ENCODE results near the gene BEND6. TPM values are rescaled to one million over a fixed set of nuclear protein-coding genes. Genes with fewer than 3 reads are reported as not detected.

The BEND6 gene
- 0.12 TPM for total RNA-seq (2013)
- polyA plus RNA-seq (not detected), polyA minus RNA-seq (not detected in 2 replicates), total RNA-seq (0 to 1.7 (median 0.12) reads per million in 11 experiments)

DNA sequence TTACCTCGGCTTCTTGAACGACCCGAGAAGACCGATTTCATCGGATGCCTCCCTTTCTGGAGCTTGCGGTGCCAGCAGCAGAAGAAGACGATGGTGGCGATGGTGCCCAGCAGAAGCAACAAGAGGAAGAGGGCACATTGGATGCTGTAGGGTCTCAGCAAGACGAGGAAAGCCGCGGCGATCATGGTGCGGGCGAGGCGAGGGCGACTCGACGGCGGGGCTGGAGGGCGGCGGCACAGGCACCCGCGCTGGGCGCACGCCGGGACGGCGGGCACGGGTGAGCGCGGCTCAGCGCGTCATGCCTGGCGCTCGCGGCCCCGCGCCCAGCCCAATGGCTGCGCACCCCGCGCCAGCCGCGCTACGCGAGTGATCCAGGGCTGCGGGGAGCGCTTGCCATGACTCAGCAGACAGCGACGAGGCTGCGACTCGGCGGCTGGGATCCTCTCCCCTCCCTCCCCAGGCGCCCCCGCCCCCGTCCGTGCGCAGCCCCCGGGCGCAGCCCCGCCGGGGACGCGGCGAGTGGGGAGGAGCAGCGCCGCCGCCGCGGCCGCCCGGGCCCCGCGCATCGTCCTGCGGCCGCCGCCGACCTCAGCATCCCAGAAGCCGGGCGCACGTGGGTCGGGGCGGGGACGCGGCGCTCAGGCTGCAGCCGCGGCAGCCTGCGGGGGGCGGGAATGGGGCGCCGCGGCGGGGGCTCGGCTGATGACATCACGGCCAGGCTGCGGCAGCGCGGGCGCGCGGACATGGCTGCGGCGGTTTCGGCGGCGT lies at the start of gene BEND6:
TSS of gene BEND6 (plus strand) at position 705 of the 768 bp plus-strand sequence. CDS start 26,704 bp downstream, outside the sequence.
- peaks cover 1 to 3% of the 10 kb centered on the region in 2 donors for H3K36me3 Mint-ChIP-seq
- H3K9me3 Mint-ChIP-seq, result peaks cover 0 to 7% (median 2%) of the 10 kb centered on the region in 7 donors
- H3K27me3 ChIP-seq (ENCODE audit: control insufficient read depth in 2 of 2, insufficient read depth in 2 of 2, low read length in 2 of 2), result peaks cover 24 to 35% of the 10 kb centered on the region in 2 donors
- H3K9ac ChIP-seq (ENCODE audit: insufficient read depth, low read length, poor library complexity, severe bottlenecking), result no peak within 1 kb of the TSS
- H3K27ac ChIP-seq (ENCODE audit: low read depth in 1 of 2, low read length in 2 of 2), result no peak within 1 kb of the TSS
- intact Hi-C loops (cut with micrococcal nuclease), result no loop called here
- peaks cover 27 to 33% (median 32%) of the 10 kb centered on the region in 3 donors for H3K27me3 Mint-ChIP-seq (ENCODE audit: low read depth in 3 of 3)
- H3K36me3 ChIP-seq (replicated peaks in 1 of 2; ENCODE audit: control insufficient read depth in 1 of 2, insufficient read depth in 2 of 2, low read length in 2 of 2), result no peaks in the 10 kb centered on the region
- H3K27ac Mint-ChIP-seq, result peak within 1 kb of the TSS in 1 of 7 donors; percentile 40
- no peaks in the 10 kb centered on the region for H3K9me3 ChIP-seq (replicated peaks in 1 of 2; ENCODE audit: control insufficient read depth in 1 of 2, insufficient read depth in 1 of 2, low read length in 2 of 2)
- H2AFZ ChIP-seq (ENCODE audit: insufficient read depth, low read depth, low read length, poor library complexity, severe bottlenecking), result peak within 1 kb of the TSS; percentile 81
- no peaks in the 10 kb centered on the region for H3K79me2 ChIP-seq (ENCODE audit: insufficient read depth, low read length)
- peak within 1 kb of the TSS; percentile 40 to 77 (median 50) for H3K4me3 ChIP-seq (replicated peaks in 1 of 3; ENCODE audit: low read depth in 2 of 3, low read length in 3 of 3)
- H3K4me1 ChIP-seq (ENCODE audit: control insufficient read depth in 1 of 2, insufficient read depth in 2 of 2, low read length in 2 of 2), result peaks cover 21 to 22% of the 10 kb centered on the region in 2 donors
- peak within 1 kb of the TSS; percentile 94 for H3K4me2 ChIP-seq (replicated peaks; ENCODE audit: extremely low read depth, low read length, poor library complexity, severe bottlenecking)
- WGBS (ENCODE audit: insufficient coverage), result under 1% methylated on average over 101 of the region's 107 CpGs
- H4K20me1 ChIP-seq (ENCODE audit: insufficient read depth, low read length), result no peaks in the 10 kb centered on the region
- peak within 1 kb of the TSS; percentile 94 to 97 for H3K4me3 Mint-ChIP-seq
- peaks cover 22% of the 10 kb centered on the region for H3K4me1 Mint-ChIP-seq
- no peak for TF ChIP-seq CTCF (IDR thresholded peaks at IDR 0.05)
- DNase-seq, result peak; percentile 24 to 49 (median 32)

GRCh38 chr6:56905378-56905777 lies 49.5 kb upstream of the BEND6 start:
- no peaks in the 10 kb centered on the region for H3K79me2 ChIP-seq (ENCODE audit: insufficient read depth, low read length)
- Mint-ChIP-seq H3K4me1 (no peaks in the 10 kb centered on the region), H3K9me3 (no peaks in the 10 kb centered on the region), H3K27me3 (ENCODE audit: low read depth in 3 of 3) (peaks cover 0 to 3% (median 0%) of the 10 kb centered on the region in 3 donors), H3K27ac (no peak overlapping the region), H3K36me3 (no peaks in the 10 kb centered on the region), H3K4me3 (no peak overlapping the region)
- no peak overlapping the region for H3K9ac ChIP-seq (ENCODE audit: insufficient read depth, low read length, poor library complexity, severe bottlenecking)
- H3K4me1 ChIP-seq (ENCODE audit: control insufficient read depth in 1 of 2, insufficient read depth in 2 of 2, low read length in 2 of 2), result no peaks in the 10 kb centered on the region
- no peak overlapping the region for H3K4me3 ChIP-seq (replicated peaks in 1 of 3; ENCODE audit: low read depth in 2 of 3, low read length in 3 of 3)
- WGBS (ENCODE audit: insufficient coverage), result no CpG with 5 or more reads among the region's 3 CpGs
- no peak overlapping the region for H2AFZ ChIP-seq (ENCODE audit: insufficient read depth, low read depth, low read length, poor library complexity, severe bottlenecking)
- H4K20me1 ChIP-seq (ENCODE audit: insufficient read depth, low read length), result no peaks in the 10 kb centered on the region
- intact Hi-C loops (cut with micrococcal nuclease), result no loop called here
- no peaks in the 10 kb centered on the region for H3K9me3 ChIP-seq (replicated peaks in 1 of 2; ENCODE audit: control insufficient read depth in 1 of 2, insufficient read depth in 1 of 2, low read length in 2 of 2)
- H3K27me3 ChIP-seq (ENCODE audit: control insufficient read depth in 2 of 2, insufficient read depth in 2 of 2, low read length in 2 of 2), result no peaks in the 10 kb centered on the region
- DNase-seq, result no peak
- no peak overlapping the region for H3K4me2 ChIP-seq (replicated peaks; ENCODE audit: extremely low read depth, low read length, poor library complexity, severe bottlenecking)
- H3K27ac ChIP-seq (ENCODE audit: low read depth in 1 of 2, low read length in 2 of 2), result no peak overlapping the region
- no peaks in the 10 kb centered on the region for H3K36me3 ChIP-seq (replicated peaks in 1 of 2; ENCODE audit: control insufficient read depth in 1 of 2, insufficient read depth in 2 of 2, low read length in 2 of 2)
- no peak for TF ChIP-seq CTCF (IDR thresholded peaks at IDR 0.05)
